GM12801 (cell line): Measurements from ENCODE around the gene NUMBL.

Experiments
- TF ChIP-seq, protein P1 (sequence below): IDR thresholded peaks from one replicate; pipeline ENCODE4 v1.5.1; 2011; ENCODE audit warnings: control low read depth; ENCODE audit not compliant: insufficient read length; ENCODE audit errors: extremely low read depth

The NUMBL gene

GRCh38 chr19:40691421-40692211 is 1.2 kb upstream of the NUMBL start:
- TF ChIP-seq, protein P1, sequence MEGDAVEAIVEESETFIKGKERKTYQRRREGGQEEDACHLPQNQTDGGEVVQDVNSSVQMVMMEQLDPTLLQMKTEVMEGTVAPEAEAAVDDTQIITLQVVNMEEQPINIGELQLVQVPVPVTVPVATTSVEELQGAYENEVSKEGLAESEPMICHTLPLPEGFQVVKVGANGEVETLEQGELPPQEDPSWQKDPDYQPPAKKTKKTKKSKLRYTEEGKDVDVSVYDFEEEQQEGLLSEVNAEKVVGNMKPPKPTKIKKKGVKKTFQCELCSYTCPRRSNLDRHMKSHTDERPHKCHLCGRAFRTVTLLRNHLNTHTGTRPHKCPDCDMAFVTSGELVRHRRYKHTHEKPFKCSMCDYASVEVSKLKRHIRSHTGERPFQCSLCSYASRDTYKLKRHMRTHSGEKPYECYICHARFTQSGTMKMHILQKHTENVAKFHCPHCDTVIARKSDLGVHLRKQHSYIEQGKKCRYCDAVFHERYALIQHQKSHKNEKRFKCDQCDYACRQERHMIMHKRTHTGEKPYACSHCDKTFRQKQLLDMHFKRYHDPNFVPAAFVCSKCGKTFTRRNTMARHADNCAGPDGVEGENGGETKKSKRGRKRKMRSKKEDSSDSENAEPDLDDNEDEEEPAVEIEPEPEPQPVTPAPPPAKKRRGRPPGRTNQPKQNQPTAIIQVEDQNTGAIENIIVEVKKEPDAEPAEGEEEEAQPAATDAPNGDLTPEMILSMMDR: no peak

- TF ChIP-seq, protein P1: no peak
These were observed 406 bp upstream of the NUMBL start for GRCh38 chr19:40690693-40691420.

- TF ChIP-seq, protein P1: no peak
These were observed 957 bp downstream of the NUMBL start for GRCh38 chr19:40689339-40690049.

DNA sequence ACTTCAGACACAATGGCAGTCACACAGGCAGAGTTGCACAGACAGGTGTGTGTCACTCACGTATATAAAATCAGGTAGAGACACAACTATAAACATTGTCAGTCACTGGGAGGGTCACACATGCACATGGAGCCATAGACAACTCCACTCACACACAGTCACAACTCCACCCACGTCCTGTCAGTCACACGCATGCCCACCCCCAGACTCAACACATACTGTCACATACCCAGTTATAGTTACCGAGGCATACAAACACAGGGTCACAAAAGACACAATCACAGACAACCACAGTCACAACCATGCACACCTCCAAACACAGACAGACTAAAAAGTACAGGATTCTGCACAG is 1.5 kb downstream of the NUMBL start:
- TF ChIP-seq, protein P1: no peak

GRCh38 chr19:40688309-40688708 is 2.1 kb downstream of the NUMBL start:
- TF ChIP-seq, protein P1: no peak

DNA sequence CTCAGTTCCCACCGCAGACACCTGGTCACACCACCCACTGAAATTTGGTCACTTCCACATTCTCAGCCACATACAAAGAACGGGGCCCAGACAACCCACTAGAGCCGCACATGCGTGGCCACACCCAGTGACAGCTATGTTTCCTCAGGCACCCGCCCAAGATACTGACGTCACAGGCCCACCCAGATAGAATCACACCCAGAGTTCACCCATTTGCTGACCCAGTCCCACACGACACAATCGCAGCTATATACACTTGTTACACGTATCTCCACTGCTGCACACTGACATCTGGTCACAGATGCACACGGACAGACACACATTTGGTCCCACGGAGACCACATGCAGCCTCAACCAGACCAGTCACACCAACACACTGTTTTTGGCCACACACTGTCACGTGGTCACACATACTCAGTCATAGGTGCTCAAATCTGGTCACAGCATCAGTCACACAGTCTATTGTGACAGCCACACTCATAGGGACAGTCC is 2.9 kb downstream of the NUMBL start:
- TF ChIP-seq, protein P1: no peak

DNA sequence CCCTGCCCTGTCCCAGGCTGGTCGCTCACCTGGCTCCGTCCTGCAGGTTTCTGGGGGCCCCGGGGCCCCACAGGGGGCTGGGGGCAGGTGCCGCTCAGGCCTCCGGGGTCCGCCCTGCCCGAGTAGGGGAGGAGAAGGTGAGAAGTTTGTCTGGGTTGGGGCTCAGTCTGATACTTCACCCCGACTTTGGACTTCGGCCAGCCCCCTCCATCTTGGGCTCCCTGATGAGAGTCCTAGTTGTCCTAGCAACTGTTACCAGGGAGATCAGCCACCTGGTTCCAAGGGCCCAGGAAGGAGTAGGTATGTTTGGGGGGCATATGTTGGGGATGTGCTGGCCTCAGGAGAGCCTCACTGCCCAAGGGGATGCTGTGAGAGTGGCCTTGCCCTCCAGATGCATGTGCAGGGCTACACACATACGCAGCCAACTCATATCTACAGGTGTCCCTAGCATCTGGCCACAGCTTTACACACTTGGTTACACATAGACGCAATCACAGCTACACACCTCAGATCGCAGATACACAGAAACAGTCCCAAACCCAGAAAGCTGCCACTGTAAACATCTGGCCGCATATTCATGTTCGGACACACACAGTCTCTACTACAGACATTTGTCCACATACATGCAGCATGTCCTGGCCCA is 3.4 kb downstream of the NUMBL start:
- TF ChIP-seq, protein P1: no peak
